GM19351 (cell line): Measurements from ENCODE around the gene FEZ2.
"Not testable (repeated sequence)": the region's sequence is repeated elsewhere in the genome, so short reads cannot be mapped to it uniquely, and the experiment has no call there.

Experiments
- ATAC-seq: cut with Tn5 transposase; IDR thresholded peaks from one replicate; pipeline ENCODE4 v1.9.1; 2021; ENCODE audit warnings: mild to moderate bottlenecking, moderate library complexity; ENCODE audit not compliant: unreplicated experiment

The FEZ2 gene, protein sequence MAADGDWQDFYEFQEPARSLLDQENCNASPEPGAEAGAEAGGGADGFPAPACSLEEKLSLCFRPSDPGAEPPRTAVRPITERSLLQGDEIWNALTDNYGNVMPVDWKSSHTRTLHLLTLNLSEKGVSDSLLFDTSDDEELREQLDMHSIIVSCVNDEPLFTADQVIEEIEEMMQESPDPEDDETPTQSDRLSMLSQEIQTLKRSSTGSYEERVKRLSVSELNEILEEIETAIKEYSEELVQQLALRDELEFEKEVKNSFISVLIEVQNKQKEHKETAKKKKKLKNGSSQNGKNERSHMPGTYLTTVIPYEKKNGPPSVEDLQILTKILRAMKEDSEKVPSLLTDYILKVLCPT

DNA sequence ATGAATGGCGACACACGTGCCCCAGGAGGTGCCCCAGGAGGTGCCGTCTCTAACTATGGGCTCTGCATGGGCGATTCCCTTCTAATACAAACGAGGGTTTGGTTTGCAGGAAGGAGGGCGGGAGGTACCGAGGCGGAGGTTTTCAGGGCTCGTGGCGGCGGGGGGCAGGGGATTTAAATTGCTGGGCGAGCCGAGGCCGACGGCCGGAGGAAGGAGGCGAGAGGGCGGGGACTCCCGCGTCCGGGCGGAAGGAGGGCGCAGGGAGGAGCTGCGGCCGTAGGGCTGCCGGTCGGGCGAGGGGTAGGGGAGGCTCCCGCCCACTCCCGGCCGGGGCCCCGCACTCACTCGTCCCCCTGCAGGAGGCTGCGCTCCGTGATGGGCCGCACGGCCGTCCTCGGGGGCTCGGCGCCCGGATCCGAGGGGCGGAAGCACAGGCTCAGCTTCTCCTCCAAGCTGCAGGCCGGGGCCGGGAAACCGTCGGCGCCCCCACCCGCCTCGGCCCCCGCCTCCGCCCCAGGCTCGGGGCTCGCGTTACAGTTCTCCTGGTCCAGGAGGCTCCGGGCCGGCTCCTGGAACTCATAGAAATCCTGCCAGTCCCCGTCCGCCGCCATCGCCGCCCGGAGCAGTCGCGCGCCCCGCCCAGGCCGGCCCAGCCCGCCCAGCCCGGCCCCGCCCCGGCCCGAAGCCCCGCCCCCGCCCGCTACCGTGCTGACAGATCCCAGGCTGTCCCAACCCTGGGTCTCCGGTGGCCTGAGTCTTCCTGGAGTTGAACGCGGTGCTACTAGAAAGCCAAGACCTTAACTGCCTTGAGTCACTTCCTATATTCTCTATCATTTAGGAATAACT, at the start of gene FEZ2:
FEZ2 (minus strand) TSS at position 637 of the 846 bp plus-strand sequence; CDS start at position 611, 26 bp downstream.
- peak; percentile 97 for ATAC-seq

DNA sequence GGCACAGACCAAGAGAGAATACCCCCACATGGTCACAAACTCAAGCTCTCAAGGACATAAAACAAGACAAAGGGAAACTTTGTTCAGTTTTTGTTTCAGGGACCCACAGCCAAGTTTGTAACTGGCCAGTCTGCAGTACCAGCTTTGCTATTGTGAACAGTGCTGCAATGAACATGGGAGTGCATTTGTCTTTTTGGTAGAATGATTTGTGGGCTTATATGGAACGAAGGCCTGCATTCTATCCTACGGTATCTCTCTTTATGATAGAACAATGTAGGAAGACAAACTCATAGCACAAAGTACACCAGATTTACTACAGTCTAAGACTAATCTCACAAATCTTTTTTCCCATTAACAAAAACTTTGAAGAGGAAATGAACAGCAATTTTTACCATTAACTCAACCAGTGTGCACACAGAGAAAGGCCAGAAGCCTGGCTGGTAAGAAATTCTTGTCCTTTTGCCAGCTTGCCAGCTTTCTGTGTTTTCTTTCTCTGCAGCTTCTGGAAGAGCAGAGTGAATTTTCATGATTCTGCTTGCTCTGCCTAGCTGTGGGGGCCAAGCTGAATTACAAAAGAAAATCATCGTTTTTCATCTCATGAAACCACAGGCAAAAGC, 37.1 kb upstream of the FEZ2 start:
- ATAC-seq: no peak

DNA sequence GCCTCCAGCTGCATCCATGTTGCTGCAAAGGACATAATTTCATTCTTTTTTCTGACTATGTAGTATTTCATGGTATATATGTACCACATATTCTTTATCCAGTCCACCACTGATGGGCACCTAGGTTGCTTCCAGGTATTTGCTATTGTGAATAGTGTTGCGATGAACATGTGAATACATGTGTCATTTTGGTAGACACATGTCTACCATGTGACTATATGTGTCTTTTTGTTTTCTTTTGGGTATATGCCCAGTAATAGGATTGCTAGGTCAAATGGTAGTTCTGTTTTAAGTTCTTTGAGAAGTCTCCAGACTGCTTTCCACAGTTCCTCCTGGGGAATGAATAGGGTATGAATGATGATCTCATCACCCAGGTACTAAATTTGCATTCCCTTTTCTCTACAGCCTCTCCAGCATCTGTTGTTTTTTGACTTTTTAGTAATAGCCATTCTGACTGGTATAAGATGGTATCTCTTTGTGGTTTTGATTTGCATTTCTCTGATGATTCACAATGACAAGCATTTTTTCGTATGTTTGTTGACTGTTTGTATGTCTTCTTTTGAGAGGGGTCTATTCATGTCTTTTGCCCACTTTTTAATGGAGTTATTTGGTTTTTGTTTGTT, 35.6 kb upstream of the FEZ2 start:
- no peak for ATAC-seq

DNA sequence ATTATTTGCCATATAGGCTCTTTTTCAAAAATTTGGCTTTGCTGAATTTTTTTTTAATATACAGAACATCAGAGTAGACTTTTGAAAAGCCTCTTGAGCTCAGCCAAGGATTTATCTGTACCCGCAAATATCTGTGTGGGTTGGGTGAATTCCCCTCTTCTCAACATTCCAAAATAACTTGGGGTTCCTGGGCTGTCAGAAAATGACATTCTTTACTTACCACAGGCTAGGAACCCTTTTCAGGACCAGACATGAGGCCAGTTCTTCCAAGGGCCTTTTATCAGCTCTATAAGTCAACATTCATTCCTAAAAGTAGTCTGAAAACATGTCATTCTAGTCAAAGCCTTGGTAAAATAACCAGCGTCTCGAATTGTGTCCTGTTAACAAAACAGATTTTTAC, 28.8 kb upstream of the FEZ2 start:
- ATAC-seq: no peak

DNA sequence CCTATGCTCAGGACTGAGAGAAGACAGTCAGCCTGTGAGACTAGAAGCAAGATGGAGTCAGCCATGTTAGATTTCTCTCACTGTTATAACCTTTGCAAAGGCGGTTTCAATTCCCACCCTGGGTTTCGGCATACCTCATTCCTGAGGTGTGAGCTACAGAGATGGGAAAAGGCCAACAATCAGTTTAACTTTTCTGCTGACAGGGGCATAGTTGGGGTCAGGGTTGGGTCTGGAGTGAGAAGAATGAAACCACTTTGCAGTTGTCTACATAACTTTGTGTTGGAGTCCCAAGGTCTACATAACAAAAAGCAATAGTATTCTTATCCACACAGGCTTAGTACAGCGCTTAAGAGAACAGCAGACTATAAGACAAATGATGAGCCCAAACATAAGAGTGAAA, 28.1 kb upstream of the FEZ2 start:
- no peak for ATAC-seq

DNA sequence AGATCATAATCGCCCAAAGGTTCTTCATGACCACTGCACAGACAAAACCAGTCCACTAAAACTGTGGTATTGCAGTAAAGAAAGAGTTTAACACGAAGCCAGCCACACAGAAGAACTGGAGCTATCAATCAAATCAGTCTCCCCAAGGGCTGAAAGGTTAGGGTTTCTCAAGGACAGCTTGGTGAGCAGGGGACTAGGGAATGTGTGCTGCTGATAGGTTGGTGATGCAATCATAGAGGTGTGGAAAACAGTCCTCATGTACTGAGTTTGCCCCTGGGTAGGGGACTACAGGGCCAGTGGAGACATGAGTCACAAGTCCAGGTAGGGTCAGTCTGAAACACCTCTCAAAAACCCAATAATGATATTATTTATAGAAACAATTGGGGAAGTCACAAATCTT, 27.3 kb upstream of the FEZ2 start:
- ATAC-seq: no peak

DNA sequence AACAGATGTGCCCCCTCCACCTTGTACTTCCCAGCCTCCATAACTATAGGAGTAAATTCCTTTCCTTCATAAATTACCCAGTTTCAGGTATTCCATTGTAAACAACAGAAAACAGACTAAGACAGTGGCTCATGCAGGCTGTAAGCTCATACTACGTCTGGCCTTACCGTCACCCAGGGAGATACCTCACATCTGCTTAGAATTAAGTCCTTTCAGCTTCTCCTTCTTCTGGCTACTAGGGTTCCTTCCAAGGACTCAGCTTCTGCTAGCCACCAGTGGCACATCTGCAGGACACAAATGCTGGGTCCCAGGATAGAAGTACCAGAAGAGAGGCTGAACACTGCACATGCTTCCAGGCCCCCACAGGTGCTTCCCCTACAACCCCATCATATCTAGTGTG, 22.4 kb upstream of the FEZ2 start:
- ATAC-seq: no peak

DNA sequence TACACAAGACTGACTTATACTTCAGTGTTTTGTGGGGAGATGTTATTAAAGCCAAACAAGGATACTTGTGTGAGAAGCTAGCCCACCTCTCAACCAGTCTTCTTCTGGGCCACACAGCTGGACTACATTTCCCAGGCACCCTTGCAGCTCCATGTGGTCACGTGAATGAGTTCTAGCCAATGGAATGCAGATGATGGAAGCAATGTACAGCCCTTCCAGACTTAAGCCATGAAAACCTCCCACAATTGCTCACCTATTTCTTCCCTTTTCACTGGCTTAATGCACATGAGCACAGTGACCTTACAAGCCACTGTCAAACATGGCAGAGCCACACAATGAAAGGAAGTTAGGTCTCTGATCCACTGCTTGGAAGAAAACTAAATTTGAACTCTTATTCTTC, 20.4 kb upstream of the FEZ2 start:
- ATAC-seq: peak; percentile 98

DNA sequence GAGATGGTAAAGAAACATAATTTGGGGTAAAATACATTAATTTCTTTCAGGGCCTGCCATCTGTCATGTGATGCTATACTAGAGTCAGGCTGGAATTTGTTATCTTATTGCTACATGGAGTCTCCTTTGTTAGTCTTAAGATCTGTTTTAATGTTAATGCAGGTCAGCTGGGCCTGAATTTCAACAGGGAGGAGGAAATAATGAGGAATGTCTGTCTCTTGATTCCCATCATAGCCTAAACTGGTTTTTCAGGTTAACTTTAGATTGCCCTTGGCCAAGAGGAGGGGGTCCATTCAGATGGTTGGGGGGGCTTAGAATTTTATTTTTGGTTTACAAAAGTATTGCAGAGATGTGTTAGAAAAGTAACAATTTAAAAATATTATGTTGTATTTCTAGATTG, 19.0 kb upstream of the FEZ2 start:
- no peak for ATAC-seq

DNA sequence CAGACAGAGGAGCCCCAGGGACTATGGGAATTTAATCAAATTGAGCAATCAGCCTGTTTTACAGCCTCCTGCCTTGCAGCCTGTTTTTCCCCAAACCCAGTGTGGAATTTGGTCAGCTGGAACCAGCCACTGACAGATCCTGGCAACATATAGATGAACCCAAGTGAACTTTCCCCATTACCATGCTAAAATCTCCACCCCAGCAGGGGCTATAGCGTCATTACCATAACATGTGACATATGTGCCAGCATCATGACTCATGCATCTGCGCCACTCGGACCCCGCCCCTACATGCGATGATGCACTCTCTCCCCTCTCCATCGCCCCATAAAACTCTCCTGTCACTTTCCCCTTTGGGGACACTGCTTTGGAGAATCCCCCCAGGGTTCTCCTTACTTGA, 17.3 kb upstream of the FEZ2 start:
- ATAC-seq: no peak

DNA sequence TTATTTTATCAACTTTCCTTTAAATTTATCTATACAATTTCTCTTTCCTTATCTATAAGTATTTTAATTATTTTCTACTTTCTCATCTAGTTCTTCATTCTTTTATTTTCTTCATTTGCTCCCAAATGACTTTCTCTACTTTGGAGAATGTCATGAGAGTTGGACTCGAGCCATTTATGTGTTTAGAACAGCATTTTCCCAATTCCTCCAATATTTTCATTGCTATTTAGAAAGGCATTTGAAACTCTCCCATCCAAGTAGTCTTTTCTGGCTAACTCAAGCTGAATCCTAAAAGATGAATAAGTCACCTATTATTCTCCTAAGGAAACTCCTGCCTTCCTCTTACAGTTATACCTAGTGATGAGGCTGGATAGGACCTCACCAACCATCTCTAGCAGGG, 15.8 kb upstream of the FEZ2 start:
- no peak for ATAC-seq

DNA sequence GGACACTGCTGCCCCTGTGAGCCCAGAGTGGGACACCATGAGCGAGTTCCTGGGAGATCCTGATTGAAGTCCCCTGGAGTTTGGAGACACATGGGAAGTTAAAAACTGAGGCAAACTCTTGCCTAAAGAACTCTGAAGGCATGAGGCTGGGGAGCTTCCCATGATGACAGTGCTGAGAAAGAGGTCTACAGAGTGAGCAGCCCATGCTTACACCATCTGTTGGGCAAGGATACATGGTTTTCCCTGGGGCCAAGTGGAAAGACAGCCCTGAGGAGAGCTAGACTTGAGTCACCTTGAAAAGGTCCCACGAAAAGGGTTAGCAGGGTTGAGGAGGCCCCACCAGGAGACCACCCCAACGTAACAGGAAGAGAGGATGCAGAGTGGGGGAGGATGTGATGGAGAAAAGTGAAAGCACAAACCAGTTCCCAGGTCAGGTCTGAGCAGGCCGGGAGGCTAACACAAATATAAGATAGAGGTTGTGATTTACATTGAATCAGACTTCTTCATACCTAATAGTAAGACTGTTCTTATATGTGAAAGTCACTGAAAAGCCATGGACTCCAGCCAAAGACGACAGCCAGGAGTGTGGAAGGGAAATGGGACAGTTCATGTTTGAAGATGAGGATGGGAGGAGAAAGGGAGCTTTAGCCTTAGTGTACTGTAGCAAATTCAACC, 13.5 kb upstream of the FEZ2 start:
- ATAC-seq: no peak

DNA sequence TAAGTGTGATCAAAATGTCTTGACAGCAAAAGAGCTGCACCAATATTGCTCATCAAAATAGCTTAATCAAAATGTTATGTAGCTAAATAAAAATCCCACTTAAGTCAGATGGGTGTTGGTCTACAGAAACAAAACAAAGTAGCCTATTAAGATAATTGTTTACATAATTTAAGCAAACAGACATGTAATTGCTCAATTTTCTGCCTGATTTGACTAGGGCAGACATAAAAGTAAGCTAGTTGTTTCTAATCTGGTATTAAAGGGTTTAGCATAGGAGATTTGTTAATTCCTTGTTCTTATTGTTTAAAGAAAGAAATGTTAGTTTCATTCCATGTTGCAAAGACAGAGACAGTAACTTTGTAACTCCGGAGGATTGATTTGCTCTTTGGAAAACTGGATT, 11.5 kb upstream of the FEZ2 start:
- no peak for ATAC-seq

DNA sequence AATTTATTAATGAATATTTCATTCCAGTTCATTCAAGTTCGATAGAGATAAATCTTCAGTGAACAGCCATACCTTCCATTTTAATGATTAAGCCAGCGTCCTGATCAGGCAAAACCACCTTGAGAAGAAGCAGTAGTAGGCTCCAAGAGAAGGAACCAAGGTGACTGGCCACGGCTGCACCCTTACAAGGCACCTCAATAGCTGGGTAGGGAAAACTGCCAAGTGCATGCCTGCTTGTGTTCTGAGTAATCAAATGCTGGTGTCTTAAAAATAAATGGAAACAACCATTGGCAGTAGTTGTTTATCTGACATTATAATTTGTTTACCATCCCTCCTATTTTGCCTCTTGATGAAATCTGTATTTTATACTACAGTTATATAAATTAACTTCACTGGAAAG, 10.0 kb upstream of the FEZ2 start:
- ATAC-seq: no peak

DNA sequence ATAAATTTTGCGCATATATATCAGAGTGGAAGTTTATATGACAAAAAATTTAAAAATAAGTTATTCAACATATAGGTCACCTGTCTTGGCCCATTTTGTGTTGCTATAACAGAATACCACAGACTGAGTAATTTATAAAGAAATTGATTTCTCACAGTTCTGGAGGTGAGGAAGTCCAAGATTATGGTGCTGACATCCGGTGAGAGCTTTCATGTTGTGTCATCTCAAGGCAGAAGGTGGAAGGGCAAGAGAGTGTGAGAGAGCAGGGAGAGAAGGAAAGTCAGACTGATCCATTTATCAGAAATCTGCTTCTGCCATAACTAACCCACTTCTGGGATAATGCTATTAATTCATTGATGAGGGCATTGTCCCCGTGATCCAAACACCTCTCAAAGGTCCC, 9.0 kb upstream of the FEZ2 start:
- no peak for ATAC-seq

DNA sequence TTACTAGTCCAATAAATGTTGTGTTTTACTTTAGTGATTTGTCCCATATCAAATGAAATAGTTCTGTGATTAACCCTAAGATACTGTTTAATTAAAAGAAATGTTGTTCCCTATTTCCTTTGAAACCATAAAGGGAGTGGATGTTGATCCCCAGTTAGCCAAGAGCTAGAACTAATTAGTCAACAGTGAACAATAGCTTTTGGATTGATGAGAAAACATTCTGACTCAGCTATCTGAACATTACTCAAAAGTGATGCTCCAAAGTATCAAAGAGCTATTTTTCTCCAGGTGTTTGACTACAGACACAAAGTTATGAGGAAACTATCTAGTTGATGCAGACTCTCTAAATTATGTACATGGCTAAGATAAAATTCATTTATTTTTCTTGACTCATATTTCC, 7.3 kb upstream of the FEZ2 start:
- no peak for ATAC-seq

DNA sequence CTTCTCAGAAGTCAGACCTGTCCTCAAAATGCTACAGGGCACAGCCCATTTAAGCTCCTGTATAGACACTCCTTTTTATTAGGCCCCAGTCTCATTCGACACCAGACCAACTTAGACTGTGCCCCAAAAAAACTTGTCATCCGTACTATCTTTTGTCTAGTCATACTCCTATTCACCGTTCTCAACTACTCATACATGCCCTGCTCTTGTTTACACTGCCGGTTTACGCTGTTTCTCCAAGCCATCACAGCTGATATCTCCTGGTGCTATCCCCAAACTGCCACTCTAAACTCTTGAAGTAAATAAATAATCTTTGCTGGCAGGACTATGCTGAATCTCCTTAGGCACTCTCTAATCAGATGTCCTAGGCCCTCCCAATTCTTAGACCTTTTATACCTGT, 5.7 kb upstream of the FEZ2 start:
- ATAC-seq: not testable (repeated sequence)

DNA sequence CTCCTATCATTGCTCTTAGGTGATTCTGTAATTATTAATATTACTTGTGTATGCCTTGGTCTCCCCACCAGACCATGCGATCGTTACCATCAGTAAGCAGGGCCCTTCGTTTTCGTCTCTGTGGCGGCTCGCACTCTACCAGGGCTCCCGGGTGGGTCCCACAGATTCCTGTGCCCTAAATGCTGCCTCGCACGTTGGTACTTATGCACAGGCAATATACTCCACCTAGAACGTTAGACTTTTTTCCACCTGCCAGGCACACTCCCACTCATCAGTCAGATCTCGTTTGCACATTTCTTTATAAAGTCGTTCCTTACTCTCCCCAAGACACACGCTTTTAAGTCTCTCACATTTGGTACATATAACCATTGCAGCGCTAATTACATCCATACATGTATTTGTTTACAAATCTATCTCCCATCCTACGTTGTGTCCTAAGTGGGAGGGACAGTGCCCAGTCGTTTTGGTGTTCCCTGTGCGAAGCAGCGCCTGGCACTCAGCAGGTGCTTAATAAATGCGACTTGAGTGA, 901 bp downstream of the FEZ2 start:
- no peak for ATAC-seq

DNA sequence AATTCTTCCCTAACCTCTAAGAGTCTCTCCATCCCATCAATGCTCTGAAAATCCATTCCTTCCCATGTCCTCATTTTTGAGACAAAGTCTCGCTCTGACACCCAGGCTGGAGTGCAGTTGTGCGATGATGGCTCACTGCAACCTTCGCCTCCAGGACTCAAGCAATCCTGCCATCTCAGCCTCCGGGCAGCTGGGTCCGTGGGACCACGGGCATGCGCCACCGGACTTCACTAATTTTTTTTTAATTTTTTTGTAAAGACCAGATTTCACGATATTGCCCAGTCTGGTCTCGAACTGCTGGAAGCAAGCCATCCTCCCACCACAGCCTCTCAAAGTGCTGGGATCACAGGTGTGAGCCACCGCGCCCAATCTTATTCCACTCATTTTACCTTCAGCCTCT, 1.6 kb downstream of the FEZ2 start:
- ATAC-seq: no peak

DNA sequence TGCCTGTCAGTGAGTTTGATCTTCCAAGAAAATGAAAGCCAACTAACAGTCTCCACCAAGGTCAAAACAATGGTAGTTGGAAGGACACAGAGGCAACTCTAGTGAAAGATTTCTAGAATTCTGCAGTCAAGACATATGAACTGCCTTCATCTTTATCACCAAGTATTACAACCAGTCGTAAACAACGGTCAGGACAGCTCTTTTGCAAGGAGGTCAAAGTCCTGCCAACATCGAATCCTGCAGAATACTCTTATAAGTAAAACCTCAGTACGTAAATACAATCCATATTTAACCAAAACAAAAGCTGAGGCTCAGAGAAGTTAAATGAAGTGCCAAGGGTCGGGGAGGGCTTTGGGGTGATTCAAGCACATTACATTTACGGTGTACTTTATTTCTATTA, 3.1 kb downstream of the FEZ2 start:
- ATAC-seq: no peak

DNA sequence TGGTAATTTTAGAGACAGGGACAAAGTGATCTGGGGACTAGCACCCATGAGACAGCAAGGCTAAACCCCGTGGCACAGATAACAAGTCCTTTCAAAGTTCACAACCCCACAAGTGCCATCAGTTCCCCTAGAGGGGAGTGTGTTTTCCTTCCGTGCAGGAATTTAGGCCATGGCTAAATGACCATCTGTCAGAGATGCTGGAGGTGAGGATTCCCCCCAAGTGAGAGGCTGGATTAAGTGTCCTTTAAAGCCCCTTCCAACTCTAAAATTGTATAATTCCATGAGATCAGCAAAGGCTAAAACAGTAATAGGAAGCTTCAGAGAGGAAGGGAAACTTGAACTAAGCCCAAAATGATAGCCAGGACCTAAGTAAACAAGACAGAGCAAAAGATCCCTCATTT, 8.7 kb downstream of the FEZ2 start:
- ATAC-seq: no peak
